ENCODE results near the gene TLE3.

The TLE3 gene

DNA sequence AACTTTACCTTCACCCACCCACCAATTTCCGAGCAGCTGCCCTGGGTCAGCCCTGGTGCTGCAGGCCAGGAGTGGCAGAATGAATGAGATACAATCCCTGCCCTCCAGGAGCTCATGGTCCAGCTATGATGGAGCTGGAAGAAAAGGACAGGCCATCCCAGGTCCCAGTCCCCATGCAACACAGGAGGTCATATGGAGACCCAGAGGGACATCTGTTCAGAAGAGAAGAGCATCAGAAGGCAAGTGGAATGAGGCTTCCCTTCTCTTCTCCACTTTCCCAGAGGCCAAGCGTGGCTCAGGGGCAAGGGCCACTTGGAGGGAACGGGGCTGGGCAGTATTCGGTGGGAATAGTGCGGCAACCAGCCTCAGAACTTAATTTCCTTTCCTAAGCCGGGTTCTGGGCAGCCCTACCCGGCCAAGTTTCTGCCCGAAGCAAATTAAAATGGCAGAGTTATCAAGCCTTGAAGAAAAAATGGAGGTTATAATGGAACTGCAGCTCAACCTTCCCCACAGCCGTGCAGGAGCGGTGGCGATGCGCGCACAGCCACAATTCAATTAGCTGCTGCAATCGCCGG is 35.9 kb downstream of the TLE3 start:
- DNase-seq (ENCODE audit: low read depth): no peak

DNA sequence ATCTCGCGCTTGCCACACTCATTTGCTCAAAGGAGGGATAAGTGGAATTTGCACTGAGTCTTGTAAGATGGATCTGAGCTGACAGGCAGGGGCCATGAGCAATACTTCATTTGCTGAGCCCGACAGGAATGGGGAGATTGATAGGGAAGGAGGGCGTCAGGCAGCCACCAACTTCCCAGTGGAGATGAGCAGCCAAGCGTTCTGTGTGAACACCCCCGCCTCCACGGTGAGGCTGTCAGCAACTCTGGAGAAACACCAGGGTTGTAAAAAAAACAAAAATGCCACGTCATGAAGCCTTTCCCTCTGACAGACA is 36.8 kb downstream of the TLE3 start:
- no peak for DNase-seq (ENCODE audit: low read depth)

DNA sequence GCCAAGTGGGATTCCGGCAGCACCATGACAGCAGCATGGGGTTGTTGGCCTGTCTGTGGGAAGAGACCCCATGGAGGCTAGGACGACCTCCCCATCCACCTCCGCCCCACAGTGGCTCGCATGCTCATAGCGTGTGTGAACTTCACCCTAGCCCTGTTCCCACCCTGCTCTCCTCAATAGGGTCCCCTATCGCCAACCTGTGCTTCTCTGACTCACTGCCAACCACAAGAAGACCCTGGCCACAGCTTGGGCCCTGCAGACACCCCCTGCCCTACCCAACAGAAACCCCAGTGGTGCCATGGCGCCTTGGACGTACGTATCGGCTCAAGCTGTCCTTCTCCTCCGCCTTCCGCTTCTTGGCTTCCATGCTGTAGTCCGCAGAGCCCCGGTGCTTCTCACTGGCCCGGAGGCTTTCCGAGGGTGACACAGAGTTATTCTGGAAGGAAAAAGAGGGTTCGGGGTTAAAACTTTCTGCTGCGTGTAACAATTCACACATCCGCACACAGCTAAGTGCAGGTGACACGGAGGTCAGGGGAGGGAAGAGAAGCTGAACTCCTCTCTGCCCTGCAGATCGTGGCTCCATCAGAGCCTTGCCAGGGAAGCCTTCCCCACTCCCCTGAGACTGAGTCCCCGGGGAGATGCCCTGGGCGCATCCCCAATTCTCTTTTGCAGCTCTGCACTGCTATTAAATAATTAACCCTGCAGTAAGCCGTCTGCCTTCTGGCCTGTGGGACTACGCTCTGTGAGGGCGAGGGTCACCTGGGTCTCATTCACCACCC is 37.3 kb downstream of the TLE3 start:
- no peak for DNase-seq (ENCODE audit: low read depth)

GRCh38 chr15:70059476-70060213 is 38.1 kb downstream of the TLE3 start:
- no peak for DNase-seq (ENCODE audit: low read depth)

- no peak for DNase-seq (ENCODE audit: low read depth)
These were observed 38.9 kb downstream of the TLE3 start for GRCh38 chr15:70058642-70059360.

DNA sequence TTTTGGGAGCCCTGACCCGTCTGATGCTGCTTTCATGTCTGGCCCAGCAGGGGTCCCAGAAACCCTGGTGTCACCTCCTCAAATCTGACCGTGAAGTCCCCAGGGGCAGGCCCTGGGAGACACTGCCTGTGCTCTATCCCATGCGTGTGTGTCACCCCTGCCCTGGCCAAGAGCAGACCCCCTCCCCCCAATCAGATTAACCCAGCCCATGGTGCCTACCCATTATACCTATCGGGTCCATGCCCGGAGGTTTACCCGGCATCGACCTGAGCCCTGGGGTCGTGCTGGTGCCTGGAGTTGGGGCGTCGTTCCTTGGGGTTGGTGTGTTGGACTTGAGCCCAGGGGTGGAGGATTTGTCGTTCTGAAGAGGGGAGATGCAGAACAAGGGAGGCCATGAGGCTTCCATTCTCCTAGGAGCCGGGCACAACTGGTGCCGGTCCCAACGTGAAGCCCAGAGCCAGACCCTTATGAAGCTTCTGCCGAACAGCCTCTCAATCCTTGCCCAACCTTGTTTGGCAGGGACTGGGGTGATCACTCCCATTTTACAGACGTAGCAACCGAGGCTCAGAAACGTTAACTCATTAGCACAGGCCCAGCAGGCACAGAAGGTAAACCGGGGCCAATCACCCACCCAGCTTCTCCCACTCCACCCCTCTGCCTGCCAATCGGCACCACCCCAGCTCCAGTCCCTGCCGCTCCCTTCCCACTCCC is 39.6 kb downstream of the TLE3 start:
- DNase-seq (ENCODE audit: low read depth): no peak

DNA sequence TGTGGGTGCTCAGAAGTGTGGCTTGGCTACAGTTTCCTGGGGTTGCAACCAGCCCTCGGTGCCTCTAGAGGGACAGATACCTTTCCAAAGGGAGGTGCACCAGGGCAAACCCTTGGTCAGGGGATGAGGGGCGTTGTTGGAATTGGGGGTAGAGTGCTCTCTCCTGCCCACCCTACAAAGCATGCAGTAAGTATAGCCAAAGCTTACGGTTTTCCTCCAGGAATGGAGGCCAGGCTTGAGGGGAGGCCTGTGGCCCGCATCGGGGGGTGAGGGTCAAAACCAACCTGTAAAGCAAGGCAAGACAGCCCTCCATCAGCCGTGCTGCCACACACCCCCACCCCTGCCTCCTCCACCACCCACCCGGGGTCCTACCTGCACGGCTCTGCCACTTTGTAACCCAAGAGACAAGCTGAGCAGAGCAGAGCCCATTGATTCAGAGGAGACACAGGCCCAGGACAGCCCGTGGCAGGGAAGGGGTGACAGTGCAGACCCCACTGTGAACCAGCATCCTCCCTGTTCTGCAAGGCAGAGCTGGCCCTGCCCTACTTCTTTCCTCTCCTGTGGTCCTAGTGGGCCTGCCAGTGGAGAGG is 41.5 kb downstream of the TLE3 start:
- no peak for DNase-seq (ENCODE audit: low read depth)

- DNase-seq (ENCODE audit: low read depth): no peak
These were observed 42.1 kb downstream of the TLE3 start for GRCh38 chr15:70055601-70056051.

DNA sequence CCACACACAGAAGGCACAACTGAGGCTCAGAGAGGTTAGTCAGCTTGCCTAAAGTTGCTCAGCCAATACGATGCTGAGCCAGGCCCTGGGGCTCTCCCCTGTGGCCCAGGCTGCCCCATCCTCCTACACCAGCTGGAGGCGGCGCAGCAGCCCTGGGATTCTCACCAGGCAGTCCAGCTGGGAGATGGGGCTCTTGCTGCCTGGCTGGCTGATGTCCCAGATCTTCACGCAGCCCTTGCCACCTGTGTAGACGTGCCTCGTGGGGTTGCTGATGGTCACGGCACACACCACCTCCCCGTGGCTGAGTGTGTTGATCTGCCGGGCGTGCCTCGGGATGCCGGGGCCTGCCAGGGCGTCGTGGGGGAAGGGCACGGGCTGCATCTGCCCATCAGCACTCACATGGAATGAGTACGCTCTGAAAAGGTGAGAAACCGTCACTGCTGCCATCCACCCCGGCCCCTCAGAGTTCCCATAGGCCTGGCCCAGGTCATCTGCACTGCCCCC is 42.8 kb downstream of the TLE3 start:
- DNase-seq (ENCODE audit: low read depth): no peak

GRCh38 chr15:70054366-70054765 is 43.4 kb downstream of the TLE3 start:
- no peak for DNase-seq (ENCODE audit: low read depth)

DNA sequence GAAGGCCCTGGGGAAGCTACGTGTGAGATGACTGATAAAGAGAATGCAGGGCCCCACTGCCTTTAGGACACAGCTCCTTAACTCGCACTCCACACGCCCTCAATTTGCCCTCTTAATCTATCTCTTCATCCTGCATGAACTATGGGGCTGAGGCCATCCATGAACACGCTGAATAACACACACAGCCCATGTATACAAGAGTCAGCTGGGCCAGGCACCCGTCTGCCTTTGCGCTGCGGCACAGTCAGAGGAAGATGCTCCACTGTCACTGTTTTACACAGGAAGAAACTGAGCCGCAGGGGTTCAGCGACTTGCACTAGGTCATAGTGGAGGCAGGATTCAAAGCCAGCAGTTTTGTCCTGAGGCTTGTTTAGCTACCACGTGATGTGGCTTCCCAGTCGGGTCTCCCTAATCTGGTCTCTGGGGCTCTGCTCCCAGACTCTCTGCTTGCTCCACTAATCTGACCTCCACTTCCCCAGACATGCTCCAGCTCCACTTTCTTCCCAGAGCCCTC is 43.9 kb downstream of the TLE3 start:
- DNase-seq (ENCODE audit: low read depth): no peak

- no peak for DNase-seq (ENCODE audit: low read depth)
These were observed 44.6 kb downstream of the TLE3 start for GRCh38 chr15:70053001-70053715.

GRCh38 chr15:70051948-70052633 is 45.6 kb downstream of the TLE3 start:
- no peak for DNase-seq (ENCODE audit: low read depth)

DNA sequence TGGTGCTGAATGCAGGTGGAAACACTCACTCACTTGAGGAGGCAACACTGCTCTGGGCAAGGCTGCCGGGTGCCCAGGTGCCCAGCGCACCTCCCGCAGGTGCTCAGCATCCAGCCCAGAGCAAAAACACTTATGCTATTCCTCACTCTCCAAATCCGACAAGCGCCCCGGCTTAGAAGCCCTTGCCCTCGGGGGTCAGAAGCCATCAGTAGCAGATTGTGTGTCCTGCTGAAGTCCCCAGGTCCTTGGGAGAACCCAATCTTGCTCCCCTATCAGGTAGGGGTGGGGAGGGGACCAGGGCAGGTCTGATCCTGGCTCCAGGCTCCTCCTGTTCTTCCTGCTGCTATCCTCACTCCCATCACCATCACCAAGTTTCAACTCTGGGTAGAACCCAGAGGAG is 46.7 kb downstream of the TLE3 start:
- DNase-seq (ENCODE audit: low read depth): no peak

GRCh38 chr15:70050441-70050840 is 47.3 kb downstream of the TLE3 start:
- DNase-seq (ENCODE audit: low read depth): no peak

GRCh38 chr15:70049701-70050301 is 47.9 kb downstream of the TLE3 start:
- DNase-seq (ENCODE audit: low read depth): no peak

DNA sequence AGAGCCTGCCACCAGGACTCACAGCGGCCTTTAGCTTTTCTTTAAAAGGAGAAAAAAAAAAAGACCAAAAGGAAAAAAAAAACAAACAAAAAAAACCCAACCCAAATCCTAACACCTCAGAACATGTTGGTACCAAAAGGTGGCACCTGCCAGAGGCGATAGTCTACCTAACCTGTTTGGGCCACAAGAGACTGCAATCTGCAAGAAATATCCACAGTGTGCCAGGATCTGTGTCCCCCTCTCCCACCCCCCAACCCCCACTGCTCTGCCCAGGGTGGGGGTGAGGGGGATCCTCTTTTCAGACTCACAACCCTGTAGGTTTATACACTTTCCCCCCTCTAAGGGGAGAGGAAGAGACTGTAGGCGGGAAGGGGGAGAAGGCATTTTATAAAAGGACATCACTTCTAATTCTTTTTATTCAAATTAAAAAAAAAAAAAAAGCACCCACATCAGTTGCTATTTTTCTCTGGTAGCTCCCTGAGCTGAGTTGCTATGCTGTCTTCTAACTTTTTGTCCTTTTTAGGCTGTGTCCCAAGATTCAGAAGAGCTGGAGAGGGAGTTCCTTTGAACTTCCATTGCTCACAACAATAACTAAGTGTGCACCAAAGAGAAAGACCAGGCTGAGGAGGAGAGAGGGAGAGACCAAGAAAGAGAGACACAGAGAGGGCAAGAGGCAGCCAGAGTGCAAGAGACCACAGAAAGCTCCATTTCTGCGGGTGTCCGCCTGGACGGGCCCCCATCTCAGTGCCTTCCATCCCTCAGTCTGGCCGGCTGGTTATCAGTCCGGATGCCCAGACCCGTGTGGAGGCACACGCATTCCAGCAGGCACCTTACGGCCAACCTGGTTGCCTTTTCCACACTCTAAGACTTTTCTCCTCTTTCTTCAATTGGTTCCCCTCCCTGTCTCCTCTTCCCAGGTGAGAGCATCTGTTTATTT is 48.9 kb downstream of the TLE3 start:
- DNase-seq (ENCODE audit: low read depth): no peak

DNA sequence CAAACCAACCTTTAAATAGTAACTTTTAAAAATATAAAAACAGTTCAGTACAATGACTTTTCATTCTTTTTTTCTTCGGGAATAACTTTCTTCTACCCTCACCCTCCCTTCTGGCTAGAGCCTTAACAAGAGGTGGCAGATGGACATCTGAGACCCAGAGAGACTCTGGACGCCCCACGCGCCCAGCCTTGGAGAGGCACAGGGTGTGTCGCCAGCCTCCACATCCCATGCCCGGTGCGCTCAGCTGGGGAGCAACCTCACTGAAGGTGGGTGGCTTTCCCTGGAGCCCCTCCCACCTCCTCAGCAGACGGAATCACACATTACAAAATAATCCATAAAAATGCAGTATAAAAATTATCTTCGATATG is 49.5 kb downstream of the TLE3 start:
- DNase-seq (ENCODE audit: low read depth): no peak
